ENCODE measurements around the gene TBC1D2. TPM values are rescaled to one million over a fixed set of nuclear protein-coding genes. Genes with fewer than 3 reads are reported as not detected.

TBC1D2 gene
- total and polyA plus RNA-seq, 4 donors: 3.4 to 9.5 (median 4.8) TPM

- Histone ChIP-seq H3K4me3 (ENCODE audit: low read depth, low read length) (no peak overlapping the region), H3K4me1 (ENCODE audit: control insufficient read depth, insufficient read depth, low read length) (no peaks in the 10 kb centered on the region), H3K9me3 (ENCODE audit: control insufficient read depth, insufficient read depth, low read length) (no peaks in the 10 kb centered on the region), H3K27me3 (ENCODE audit: control insufficient read depth, insufficient read depth, low read length) (no peaks in the 10 kb centered on the region), H3K27ac (ENCODE audit: low read depth, low read length) (no peak overlapping the region), H3K36me3 (ENCODE audit: control insufficient read depth, insufficient read depth, low read length) (peaks cover 9% of the 10 kb centered on the region)
- WGBS (ENCODE audit: insufficient coverage): 63% methylated on average over 13 of the region's 16 CpGs
- no peak for DNase-seq (ENCODE audit: low read depth in 4 of 6, low spot score in 6 of 6)
Observed at GRCh38 chr9:98248737-98249474, 6.5 kb downstream of the TBC1D2 start.

- DNase-seq (ENCODE audit: low read depth in 4 of 6, low spot score in 6 of 6): no peak
- WGBS (ENCODE audit: insufficient coverage): 86% methylated on average over 8 of the region's 8 CpGs
- H3K27ac ChIP-seq (ENCODE audit: low read depth, low read length): no peak overlapping the region
Observed at GRCh38 chr9:98247831-98248657, 7.4 kb downstream of the TBC1D2 start.

GRCh38 chr9:98242426-98242825 is 13.0 kb downstream of the TBC1D2 start:
- no peaks in the 10 kb centered on the region for H3K27me3 ChIP-seq (ENCODE audit: control insufficient read depth, insufficient read depth, low read length)

More at GRCh38 chr9:98247831-98248657, 7.4 kb downstream of the TBC1D2 start:
- Histone ChIP-seq H3K4me3 (ENCODE audit: low read depth, low read length) (no peak overlapping the region), H3K27me3 (ENCODE audit: control insufficient read depth, insufficient read depth, low read length) (no peaks in the 10 kb centered on the region), H3K36me3 (ENCODE audit: control insufficient read depth, insufficient read depth, low read length) (peaks cover 12% of the 10 kb centered on the region), H3K9me3 (ENCODE audit: control insufficient read depth, insufficient read depth, low read length) (no peaks in the 10 kb centered on the region), H3K4me1 (ENCODE audit: control insufficient read depth, insufficient read depth, low read length) (no peaks in the 10 kb centered on the region)

GRCh38 chr9:98241357-98242300 is 13.8 kb downstream of the TBC1D2 start:
- 79% methylated on average over 7 of the region's 8 CpGs for WGBS (ENCODE audit: insufficient coverage)
- no peak for DNase-seq (ENCODE audit: low read depth in 4 of 6, low spot score in 6 of 6)
- H3K36me3 ChIP-seq (ENCODE audit: control insufficient read depth, insufficient read depth, low read length): peaks cover 3% of the 10 kb centered on the region

More at GRCh38 chr9:98242426-98242825, 13.0 kb downstream of the TBC1D2 start:
- Histone ChIP-seq H3K36me3 (ENCODE audit: control insufficient read depth, insufficient read depth, low read length) (peaks cover 3% of the 10 kb centered on the region), H3K27ac (ENCODE audit: low read depth, low read length) (no peak overlapping the region), H3K4me1 (ENCODE audit: control insufficient read depth, insufficient read depth, low read length) (no peaks in the 10 kb centered on the region), H3K4me3 (ENCODE audit: low read depth, low read length) (no peak overlapping the region), H3K9me3 (ENCODE audit: control insufficient read depth, insufficient read depth, low read length) (no peaks in the 10 kb centered on the region)
- peak in 1 of 6 donors; percentile 17 for DNase-seq (ENCODE audit: low read depth in 4 of 6, low spot score in 6 of 6)
- WGBS (ENCODE audit: insufficient coverage): 60% methylated on average over 1 of the region's 3 CpGs

GRCh38 chr9:98240475-98240874 is 15.0 kb downstream of the TBC1D2 start:
- Histone ChIP-seq H3K27me3 (ENCODE audit: control insufficient read depth, insufficient read depth, low read length) (no peaks in the 10 kb centered on the region), H3K4me3 (ENCODE audit: low read depth, low read length) (no peak overlapping the region), H3K9me3 (ENCODE audit: control insufficient read depth, insufficient read depth, low read length) (no peaks in the 10 kb centered on the region), H3K36me3 (ENCODE audit: control insufficient read depth, insufficient read depth, low read length) (peaks cover 3% of the 10 kb centered on the region), H3K27ac (ENCODE audit: low read depth, low read length) (no peak overlapping the region), H3K4me1 (ENCODE audit: control insufficient read depth, insufficient read depth, low read length) (no peaks in the 10 kb centered on the region)
- 100% methylated on average over 1 of the region's 3 CpGs for WGBS (ENCODE audit: insufficient coverage)
- DNase-seq (ENCODE audit: low read depth in 4 of 6, low spot score in 6 of 6): no peak

More at GRCh38 chr9:98241357-98242300, 13.8 kb downstream of the TBC1D2 start:
- no peaks in the 10 kb centered on the region for H3K4me1 ChIP-seq (ENCODE audit: control insufficient read depth, insufficient read depth, low read length)
- H3K27ac ChIP-seq (ENCODE audit: low read depth, low read length): no peak overlapping the region
- no peaks in the 10 kb centered on the region for H3K9me3 ChIP-seq (ENCODE audit: control insufficient read depth, insufficient read depth, low read length)
- no peaks in the 10 kb centered on the region for H3K27me3 ChIP-seq (ENCODE audit: control insufficient read depth, insufficient read depth, low read length)
- no peak overlapping the region for H3K4me3 ChIP-seq (ENCODE audit: low read depth, low read length)

GRCh38 chr9:98236901-98237487 is 18.5 kb downstream of the TBC1D2 start:
- H3K4me3 ChIP-seq (ENCODE audit: low read depth, low read length): no peak overlapping the region
- DNase-seq (ENCODE audit: low read depth in 4 of 6, low spot score in 6 of 6): no peak
- H3K27me3 ChIP-seq (ENCODE audit: control insufficient read depth, insufficient read depth, low read length): no peaks in the 10 kb centered on the region
- no peaks in the 10 kb centered on the region for H3K4me1 ChIP-seq (ENCODE audit: control insufficient read depth, insufficient read depth, low read length)
- H3K36me3 ChIP-seq (ENCODE audit: control insufficient read depth, insufficient read depth, low read length): peaks cover 8% of the 10 kb centered on the region
- H3K27ac ChIP-seq (ENCODE audit: low read depth, low read length): no peak overlapping the region
- H3K9me3 ChIP-seq (ENCODE audit: control insufficient read depth, insufficient read depth, low read length): no peaks in the 10 kb centered on the region
- WGBS (ENCODE audit: insufficient coverage): 91% methylated on average over 5 of the region's 8 CpGs

GRCh38 chr9:98235126-98235525 is 20.3 kb downstream of the TBC1D2 start:
- Histone ChIP-seq H3K4me3 (ENCODE audit: low read depth, low read length) (no peak overlapping the region), H3K27ac (ENCODE audit: low read depth, low read length) (no peak overlapping the region), H3K27me3 (ENCODE audit: control insufficient read depth, insufficient read depth, low read length) (no peaks in the 10 kb centered on the region), H3K4me1 (ENCODE audit: control insufficient read depth, insufficient read depth, low read length) (no peaks in the 10 kb centered on the region), H3K36me3 (ENCODE audit: control insufficient read depth, insufficient read depth, low read length) (peaks cover 8% of the 10 kb centered on the region), H3K9me3 (ENCODE audit: control insufficient read depth, insufficient read depth, low read length) (no peaks in the 10 kb centered on the region)
- no peak for DNase-seq (ENCODE audit: low read depth in 4 of 6, low spot score in 6 of 6)
- WGBS (ENCODE audit: insufficient coverage): 93% methylated on average over 8 of the region's 9 CpGs

GRCh38 chr9:98234245-98234825 is 21.1 kb downstream of the TBC1D2 start:
- Histone ChIP-seq H3K4me3 (ENCODE audit: low read depth, low read length) (no peak overlapping the region), H3K4me1 (ENCODE audit: control insufficient read depth, insufficient read depth, low read length) (no peaks in the 10 kb centered on the region), H3K9me3 (ENCODE audit: control insufficient read depth, insufficient read depth, low read length) (no peaks in the 10 kb centered on the region), H3K27me3 (ENCODE audit: control insufficient read depth, insufficient read depth, low read length) (no peaks in the 10 kb centered on the region), H3K27ac (ENCODE audit: low read depth, low read length) (no peak overlapping the region), H3K36me3 (ENCODE audit: control insufficient read depth, insufficient read depth, low read length) (peaks cover 8% of the 10 kb centered on the region)
- 82% methylated on average over 8 of the region's 9 CpGs for WGBS (ENCODE audit: insufficient coverage)
- DNase-seq (ENCODE audit: low read depth in 4 of 6, low spot score in 6 of 6): peak in 1 of 6 donors; percentile 27

All from spinal cord (tissue), 10 donors.